Kidney epithelial cell (primary cell): ENCODE results near the gene TMEM120B. TPM values are rescaled to one million over a fixed set of nuclear protein-coding genes. Genes with fewer than 3 reads are reported as not detected.

Experiments
- DNase-seq: peaks from one replicate; pipeline ENCODE4 v3.0.0-alpha.2; 2010; ENCODE audit warnings: low read depth
- H3K27me3 ChIP-seq: 2 replicates; pipeline ENCODE4 v1.6.0; 2011; ENCODE audit warnings: low read length; ENCODE audit not compliant: control insufficient read depth, insufficient read depth
- H3K36me3 ChIP-seq: 2 replicates; pipeline ENCODE4 v1.5.1; 2011; ENCODE audit warnings: low read length; ENCODE audit not compliant: control insufficient read depth, insufficient read depth
- H3K4me3 ChIP-seq: 2 replicates; pipeline ENCODE4 v1.5.1; 2011; ENCODE audit warnings: low read depth, mild to moderate bottlenecking, control low read depth, low read length
- CTCF ChIP-seq: IDR thresholded peaks from 2 replicates; pipeline ENCODE4 v1.5.1; 2011; ENCODE audit warnings: mild to moderate bottlenecking, moderate library complexity, low read length, control low read depth, inconsistent platforms; ENCODE audit not compliant: insufficient read depth, poor library complexity, severe bottlenecking
- total RNA-seq: library from RNA; depleted of rRNA; stranded (reverse); fragments of >200 nt; gene quantifications from 2 replicates; pipeline ENCODE4 v1.2.3, GENCODE V29; 2015

TMEM120B gene
- total RNA-seq, 1 donor from 2014 or later = 8.8 TPM

GRCh38 chr12:121807642-121808347 is 95.2 kb downstream of the TMEM120B start:
- Histone ChIP-seq H3K27me3 (no peaks in the 10 kb centered on the region), H3K4me3 (no peak overlapping the region), H3K36me3 (no peaks in the 10 kb centered on the region)
- TF ChIP-seq CTCF = no peak
- DNase-seq = no peak

DNA sequence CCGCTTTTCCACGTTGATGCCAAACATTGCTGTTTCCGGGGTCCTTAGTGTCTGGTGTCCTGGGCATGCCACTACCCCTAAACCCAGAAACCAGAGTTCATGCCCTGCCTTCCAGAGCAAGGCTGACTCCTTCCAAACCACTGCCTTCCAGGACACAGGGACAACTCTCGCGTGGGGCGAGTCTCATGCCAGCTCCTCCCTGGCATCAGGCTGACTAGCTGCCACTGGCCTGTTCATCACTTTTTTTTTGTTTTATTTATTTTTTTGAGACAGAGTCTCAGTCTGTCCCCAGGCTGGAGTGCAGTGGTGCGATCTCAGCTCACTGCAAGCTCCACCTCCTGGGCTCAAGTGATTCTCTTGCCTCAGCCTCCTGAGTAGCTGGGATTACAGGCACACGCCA is 96.1 kb downstream of the TMEM120B start:
- Histone ChIP-seq H3K36me3 (no peaks in the 10 kb centered on the region), H3K27me3 (no peaks in the 10 kb centered on the region)
- TF ChIP-seq CTCF = no peak

GRCh38 chr12:121809712-121810116 is 97.2 kb downstream of the TMEM120B start:
- TF ChIP-seq CTCF = no peak
- H3K4me3 ChIP-seq = no peak overlapping the region
- H3K36me3 ChIP-seq = peaks cover 2% of the 10 kb centered on the region
- no peaks in the 10 kb centered on the region for H3K27me3 ChIP-seq
- DNase-seq = no peak

More for the DNA sequence above, 96.1 kb downstream of the TMEM120B start:
- H3K4me3 ChIP-seq = no peak overlapping the region
- DNase-seq = no peak

DNA sequence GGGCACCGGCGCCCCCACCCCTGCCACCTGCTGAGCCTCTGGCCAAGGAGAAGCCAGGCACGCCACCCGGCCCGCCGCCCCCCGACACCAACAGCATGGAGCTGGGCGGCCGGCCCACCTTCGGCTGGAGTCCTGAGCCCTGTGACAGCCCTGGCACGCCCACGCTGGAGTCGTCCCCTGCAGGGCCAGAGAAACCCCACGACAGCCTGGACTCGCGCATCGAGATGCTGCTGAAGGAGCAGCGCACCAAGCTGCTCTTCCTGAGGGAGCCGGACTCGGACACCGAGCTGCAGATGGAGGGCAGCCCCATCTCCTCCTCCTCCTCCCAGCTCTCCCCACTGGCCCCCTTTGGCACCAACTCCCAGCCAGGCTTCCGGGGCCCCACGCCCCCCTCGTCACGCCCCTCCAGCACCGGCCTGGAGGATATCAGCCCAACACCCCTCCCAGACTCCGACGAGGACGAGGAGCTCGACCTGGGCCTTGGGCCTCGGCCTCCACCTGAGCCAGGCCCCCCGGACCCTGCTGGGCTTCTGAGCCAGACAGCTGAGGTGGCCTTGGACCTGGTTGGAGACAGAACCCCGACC is 97.8 kb downstream of the TMEM120B start:
- Histone ChIP-seq H3K36me3 (peaks cover 2% of the 10 kb centered on the region), H3K4me3 (no peak overlapping the region), H3K27me3 (no peaks in the 10 kb centered on the region)
- TF ChIP-seq CTCF = no peak
- no peak for DNase-seq

- H3K4me3 ChIP-seq = peak overlapping the region; percentile 48
- DNase-seq = no peak
- H3K36me3 ChIP-seq = peaks cover 2% of the 10 kb centered on the region
- no peaks in the 10 kb centered on the region for H3K27me3 ChIP-seq
- no peak for TF ChIP-seq CTCF
Observed at GRCh38 chr12:121810833-121811433, 98.4 kb downstream of the TMEM120B start.
